H7 (cell line): ENCODE data around the gene C1QTNF8. TPM values are rescaled to one million over a fixed set of nuclear protein-coding genes. Genes with fewer than 3 reads are reported as not detected.
A peak's percentile ranks its signal among the peaks of the same experiment; 100 is the strongest.

Experiments
- DNase-seq: peaks from one replicate; pipeline ENCODE4 v3.0.0; 2012
- H3K27me3 ChIP-seq: 2 replicates; pipeline ENCODE4 v1.6.0; 2011; ENCODE audit warnings: mild to moderate bottlenecking, low read length; ENCODE audit not compliant: control insufficient read depth, insufficient read depth
- H3K36me3 ChIP-seq: replicated peaks from 2 replicates; pipeline ENCODE4 v1.5.1; 2011; ENCODE audit warnings: low read length; ENCODE audit not compliant: control insufficient read depth, insufficient read depth
- H3K4me3 ChIP-seq: 2 replicates; pipeline ENCODE4 v1.5.1; 2011; ENCODE audit warnings: low read depth, mild to moderate bottlenecking, control low read depth, low read length, moderate library complexity; ENCODE audit not compliant: insufficient read depth
- total RNA-seq: library from RNA; depleted of rRNA; stranded (reverse); fragments of >200 nt; shearing (Covaris generic); gene quantifications from 2 replicates; pipeline ENCODE4 v1.2.3, GENCODE V29; 2014

Gene C1QTNF8
- total RNA-seq, 1 experiment from 2014 or later: not detected

DNA sequence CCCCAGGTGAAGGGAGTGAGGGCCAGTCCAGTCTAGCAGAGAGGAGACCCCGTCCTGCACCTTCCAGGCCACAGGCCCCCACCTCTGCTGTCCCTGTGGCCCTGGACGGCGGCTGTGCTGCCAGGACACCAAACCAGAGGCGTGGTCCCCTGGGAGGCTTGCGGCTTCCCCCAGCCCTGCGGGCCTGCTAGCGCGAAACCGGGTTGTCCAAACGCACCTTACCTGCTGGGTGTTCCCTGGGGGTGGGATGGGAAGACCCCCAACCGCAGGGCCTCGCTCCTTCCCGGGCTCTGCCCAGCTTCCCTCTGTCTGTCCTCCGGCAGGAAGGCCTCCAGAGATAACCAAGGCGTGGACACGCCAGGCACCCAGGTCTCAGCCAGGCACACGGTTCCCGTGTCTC, 37.2 kb upstream of the C1QTNF8 start:
- DNase-seq: peak; percentile 61
- Histone ChIP-seq H3K4me3 (no peak overlapping the region), H3K27me3 (no peaks in the 10 kb centered on the region), H3K36me3 (no peaks in the 10 kb centered on the region)

DNA sequence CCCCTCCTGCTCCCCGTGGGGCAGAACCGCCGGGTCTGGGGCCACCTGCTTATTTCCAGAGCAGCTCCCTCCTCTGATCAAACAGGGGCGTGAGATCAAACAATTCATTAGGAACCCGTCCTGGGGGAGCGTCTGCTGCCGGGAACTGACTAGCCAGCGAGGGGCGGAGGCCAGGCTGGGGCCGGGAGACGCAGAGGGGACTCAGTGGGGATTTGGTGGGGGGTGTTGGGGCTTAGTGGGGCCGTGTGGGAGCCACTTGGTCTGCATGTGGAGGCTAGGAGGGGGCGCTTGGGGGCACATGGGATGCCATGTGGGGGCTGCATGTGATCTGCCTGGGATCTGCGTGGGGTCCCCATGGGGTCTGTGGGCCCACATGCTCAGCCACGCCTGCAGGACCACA, 36.4 kb upstream of the C1QTNF8 start:
- no peaks in the 10 kb centered on the region for H3K36me3 ChIP-seq
- DNase-seq: peak; percentile 67
- no peak overlapping the region for H3K4me3 ChIP-seq
- no peaks in the 10 kb centered on the region for H3K27me3 ChIP-seq

DNA sequence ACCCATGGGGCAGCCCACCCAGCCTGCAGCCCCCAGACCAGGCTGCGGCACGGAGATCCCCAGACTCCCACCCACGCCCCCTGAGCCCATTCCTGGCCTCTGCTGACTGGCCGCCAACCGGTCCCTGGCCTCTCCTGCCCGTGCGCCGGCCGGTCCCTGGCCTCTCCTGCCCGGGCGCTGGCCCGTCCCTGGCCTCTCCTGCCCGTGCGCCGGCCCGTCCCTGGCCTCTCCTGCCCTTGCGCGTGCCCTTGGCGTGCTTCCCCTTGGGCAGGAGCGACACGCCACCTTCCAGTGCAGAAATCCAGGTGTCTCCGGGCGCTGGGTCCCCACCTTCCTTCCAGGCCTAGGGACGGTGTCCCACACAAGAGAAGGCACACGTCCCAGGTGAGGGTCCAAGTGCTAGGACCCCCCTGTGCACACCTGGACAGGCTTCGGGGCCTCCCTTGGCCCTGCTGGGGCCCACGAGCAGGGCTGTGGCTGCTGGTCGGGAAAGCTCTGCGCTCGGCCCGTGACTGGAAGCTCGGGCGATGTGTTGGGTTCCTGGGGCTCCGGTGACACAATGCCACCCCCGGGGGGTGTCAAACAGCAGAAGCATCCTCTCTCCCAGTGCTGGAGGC, 35.4 kb upstream of the C1QTNF8 start:
- Histone ChIP-seq H3K36me3 (no peaks in the 10 kb centered on the region), H3K4me3 (no peak overlapping the region), H3K27me3 (no peaks in the 10 kb centered on the region)
- no peak for DNase-seq

DNA sequence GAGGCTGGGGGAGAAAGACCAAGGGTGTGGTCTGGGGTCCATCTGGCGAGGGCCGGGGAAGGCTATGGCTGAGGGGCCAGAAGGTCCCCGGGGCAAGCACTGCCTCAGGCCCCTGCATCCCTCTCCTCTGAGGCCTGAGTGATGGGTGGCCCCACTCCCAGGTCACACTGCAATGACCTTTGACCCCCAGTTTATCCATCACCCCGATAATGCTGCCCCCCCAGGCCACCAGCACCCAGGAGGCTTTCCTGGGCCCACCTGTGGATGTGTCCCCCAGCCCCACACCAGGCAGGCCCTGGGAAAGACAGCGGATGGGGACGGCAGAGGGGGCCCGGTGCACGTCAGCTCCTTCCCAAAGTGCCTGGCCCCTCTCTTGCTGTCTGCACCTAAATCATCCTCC, 34.3 kb upstream of the C1QTNF8 start:
- DNase-seq: no peak
- no peaks in the 10 kb centered on the region for H3K36me3 ChIP-seq
- no peak overlapping the region for H3K4me3 ChIP-seq
- H3K27me3 ChIP-seq: no peaks in the 10 kb centered on the region

DNA sequence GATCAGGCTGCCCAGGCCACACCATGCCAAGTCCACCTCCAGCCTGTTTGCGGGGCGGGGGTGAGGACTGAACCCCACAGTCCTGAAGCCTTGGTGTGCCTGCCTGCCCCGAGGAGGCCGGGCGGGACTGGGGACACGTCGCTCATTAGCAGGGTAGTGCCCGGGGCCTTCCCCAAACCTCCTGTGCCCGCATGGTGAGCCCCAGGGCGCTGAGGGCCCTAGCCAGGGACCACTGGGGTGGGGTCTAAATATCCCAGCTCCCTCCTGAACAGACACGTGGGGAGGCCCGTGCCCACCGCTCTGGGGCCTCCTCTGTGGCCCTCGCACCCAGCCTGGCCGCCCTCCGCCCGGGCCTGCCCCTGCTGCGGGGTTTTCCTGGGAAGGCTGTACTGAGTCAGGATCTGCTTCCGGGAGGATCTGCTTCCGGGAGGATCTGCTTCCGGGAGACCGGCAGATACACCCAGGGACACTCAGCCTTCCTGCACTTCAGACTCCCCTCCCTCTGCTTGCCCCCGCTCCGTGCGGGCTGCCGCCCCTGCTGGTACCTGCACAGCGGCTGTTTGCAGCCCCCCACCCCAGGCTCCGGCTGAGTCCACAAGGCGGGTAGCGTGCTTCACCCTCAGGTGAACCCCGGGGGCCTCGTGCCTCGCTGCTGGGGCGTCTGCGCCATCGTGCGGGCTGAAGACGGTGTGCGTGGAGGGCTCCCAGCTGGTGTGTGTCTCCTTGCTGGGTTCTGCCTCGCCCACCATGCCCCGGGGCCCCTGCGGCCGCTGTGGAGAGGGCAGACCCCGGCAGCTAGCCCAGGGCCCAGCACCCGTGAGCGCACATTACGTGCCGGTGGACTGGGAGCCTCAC, 33.3 kb upstream of the C1QTNF8 start:
- Histone ChIP-seq H3K27me3 (no peaks in the 10 kb centered on the region), H3K36me3 (no peaks in the 10 kb centered on the region), H3K4me3 (no peak overlapping the region)
- no peak for DNase-seq

DNA sequence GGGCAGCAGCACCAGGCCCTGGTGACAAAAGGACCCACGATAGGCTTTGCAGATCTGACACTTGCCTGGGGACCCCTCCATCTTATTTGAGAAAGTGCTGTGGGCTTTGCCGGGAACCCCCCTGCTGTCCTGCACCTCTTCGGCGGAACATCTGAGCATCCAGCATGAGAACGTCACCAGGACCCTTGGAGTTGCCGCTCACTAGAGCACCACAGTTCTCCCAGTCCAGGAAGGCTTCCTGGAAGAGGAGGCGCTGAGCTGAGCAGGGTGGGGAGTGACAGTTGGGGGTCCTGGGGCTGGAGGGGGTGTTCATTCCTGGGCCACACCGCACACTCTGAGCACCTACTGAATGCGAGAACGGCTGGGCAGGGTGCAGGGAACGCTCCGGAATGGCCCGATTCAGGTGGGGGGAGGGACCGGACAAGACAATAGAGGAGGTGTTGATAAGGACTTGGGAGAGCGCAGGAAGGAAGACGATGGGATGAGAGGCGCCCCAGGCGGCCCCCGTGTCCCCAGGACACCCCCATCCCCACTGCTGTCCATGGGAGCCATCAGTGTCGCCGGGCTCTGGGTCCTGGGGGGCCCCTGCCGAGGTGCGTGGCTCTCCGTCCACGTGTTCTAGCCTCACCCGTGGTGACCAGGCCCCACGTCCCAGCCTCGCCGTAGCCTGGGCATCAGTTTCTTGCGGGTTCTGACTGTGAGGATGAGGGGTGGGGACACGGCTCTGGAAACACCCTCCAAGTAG, 32.1 kb upstream of the C1QTNF8 start:
- Histone ChIP-seq H3K36me3 (no peaks in the 10 kb centered on the region), H3K4me3 (no peak overlapping the region), H3K27me3 (no peaks in the 10 kb centered on the region)
- no peak for DNase-seq

DNA sequence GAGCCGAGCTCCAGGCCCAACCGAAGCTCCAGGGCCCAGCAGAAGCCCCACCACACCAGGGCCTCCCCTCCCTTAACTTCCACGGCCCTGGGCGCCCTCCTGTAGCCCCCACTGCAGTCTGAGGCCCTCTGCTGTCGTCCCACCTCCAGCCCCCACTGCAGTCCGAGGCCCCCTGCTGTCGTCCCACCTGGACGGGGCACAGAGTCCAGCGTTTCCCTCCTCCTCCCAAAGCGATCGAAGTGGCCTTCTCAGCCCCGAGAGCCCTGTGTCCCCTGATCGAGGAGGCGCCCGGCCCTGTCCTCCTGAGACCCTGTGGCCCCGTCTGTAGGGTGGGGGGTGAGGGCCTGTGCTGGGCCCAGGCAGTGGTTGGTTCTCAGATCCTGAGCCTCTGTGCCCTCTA, 31.1 kb upstream of the C1QTNF8 start:
- no peaks in the 10 kb centered on the region for H3K27me3 ChIP-seq
- H3K36me3 ChIP-seq: no peaks in the 10 kb centered on the region
- no peak overlapping the region for H3K4me3 ChIP-seq
- DNase-seq: peak; percentile 61

DNA sequence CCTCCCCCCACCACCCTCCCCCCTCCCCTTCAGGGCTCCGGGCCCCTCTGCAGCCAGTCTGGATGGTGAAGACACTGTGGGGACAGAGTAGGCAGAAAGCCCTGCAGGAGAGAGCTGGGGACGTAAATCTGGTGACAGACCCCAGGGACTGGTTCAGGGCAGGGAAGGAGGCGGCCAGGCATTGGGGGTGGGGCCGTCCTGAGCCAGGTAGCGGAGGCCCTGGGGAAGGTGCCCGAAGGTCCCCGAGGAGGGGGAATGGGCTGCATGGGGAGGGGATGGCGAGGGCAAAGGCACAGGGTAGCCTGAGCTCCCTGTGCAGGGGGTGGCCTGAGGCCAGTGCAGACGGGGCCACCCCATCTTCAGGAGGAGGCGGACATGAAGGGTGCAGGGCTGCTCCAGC, 30.5 kb upstream of the C1QTNF8 start:
- H3K36me3 ChIP-seq: no peaks in the 10 kb centered on the region
- no peak for DNase-seq
- H3K27me3 ChIP-seq: no peaks in the 10 kb centered on the region
- H3K4me3 ChIP-seq: no peak overlapping the region

DNA sequence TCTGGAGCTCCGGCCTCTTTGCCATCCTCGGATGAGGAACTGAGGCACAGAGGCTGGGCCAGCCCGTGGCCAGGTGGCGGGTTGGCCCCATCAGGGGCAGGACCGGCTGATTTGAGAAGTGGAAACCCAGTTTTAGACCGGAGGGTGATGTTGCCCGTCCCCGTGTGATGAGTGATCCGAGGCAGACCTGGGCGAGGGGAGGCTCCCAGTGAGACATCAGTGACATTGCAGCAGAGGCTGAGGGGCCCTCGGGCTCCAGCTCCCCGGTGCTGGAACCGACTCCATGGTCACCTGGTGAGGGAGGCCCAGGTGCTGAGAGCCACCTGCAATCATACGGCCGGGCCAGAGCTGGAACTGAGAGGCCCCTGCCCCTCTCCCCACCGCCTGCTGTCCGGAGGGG, 30.0 kb upstream of the C1QTNF8 start:
- Histone ChIP-seq H3K4me3 (no peak overlapping the region), H3K27me3 (no peaks in the 10 kb centered on the region), H3K36me3 (no peaks in the 10 kb centered on the region)
- peak; percentile 70 for DNase-seq

DNA sequence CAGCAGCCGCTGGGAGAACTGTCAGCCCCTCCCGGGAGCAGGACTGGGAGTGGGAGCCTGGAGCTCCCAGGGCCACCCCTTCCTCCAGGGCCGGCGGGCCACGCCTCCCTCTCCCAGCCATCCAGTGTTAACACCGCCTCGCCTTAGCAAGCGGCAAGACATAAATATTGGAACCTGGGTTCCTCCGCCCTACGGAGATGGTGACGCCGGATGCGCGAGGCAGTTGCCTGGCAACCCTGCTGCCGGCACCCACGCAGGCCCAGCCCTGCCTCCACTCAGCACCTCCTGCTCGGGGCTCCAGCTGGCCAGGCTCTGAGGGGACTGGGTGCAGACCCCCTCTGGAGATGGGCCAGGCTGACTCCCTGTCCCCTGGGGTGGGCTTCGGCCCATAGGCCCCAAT, 29.4 kb upstream of the C1QTNF8 start:
- H3K4me3 ChIP-seq: no peak overlapping the region
- DNase-seq: peak; percentile 67
- no peaks in the 10 kb centered on the region for H3K36me3 ChIP-seq
- no peaks in the 10 kb centered on the region for H3K27me3 ChIP-seq

DNA sequence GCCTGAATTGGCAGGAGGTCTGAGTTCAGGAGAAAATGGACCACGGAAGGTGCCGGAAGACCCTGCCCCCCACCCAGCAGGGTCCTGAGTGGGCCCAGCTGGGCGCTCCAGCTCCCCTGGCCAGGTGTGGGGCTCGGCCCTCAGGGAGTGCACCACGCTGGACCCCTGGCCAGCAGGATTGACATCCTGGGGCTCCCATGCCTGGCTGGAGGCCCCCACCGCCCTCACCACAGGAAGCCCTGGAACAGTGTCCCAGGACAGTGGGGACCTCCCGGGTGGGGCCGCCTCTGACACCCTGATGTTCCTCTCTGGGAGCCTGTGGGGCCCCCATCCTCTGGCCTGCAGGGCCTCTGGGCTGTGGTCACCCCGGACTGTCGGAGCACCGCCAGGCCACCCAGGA, 28.8 kb upstream of the C1QTNF8 start:
- no peaks in the 10 kb centered on the region for H3K36me3 ChIP-seq
- H3K4me3 ChIP-seq: no peak overlapping the region
- H3K27me3 ChIP-seq: no peaks in the 10 kb centered on the region
- DNase-seq: no peak

DNA sequence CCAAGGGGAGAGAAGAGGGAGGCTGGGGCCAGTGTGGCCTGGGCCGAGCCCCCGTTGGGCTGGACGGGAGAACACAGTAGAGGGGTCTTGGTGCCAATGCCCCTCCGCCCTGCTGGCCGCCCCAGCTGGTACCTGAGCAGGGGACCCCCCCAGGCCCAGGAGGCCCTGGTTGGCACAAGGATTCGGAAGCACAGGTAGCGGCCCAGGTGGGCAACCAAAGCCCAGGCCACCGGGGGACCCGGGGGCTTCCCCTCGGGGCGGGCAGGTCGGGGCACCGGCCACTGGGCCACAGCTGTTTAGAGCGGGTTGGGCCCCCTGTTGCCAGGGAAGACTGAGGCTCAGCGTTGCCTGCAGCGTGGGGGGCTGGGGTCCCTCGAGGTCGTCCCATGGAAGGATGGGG, 28.2 kb upstream of the C1QTNF8 start:
- DNase-seq: no peak
- no peaks in the 10 kb centered on the region for H3K27me3 ChIP-seq
- H3K4me3 ChIP-seq: no peak overlapping the region
- no peaks in the 10 kb centered on the region for H3K36me3 ChIP-seq

DNA sequence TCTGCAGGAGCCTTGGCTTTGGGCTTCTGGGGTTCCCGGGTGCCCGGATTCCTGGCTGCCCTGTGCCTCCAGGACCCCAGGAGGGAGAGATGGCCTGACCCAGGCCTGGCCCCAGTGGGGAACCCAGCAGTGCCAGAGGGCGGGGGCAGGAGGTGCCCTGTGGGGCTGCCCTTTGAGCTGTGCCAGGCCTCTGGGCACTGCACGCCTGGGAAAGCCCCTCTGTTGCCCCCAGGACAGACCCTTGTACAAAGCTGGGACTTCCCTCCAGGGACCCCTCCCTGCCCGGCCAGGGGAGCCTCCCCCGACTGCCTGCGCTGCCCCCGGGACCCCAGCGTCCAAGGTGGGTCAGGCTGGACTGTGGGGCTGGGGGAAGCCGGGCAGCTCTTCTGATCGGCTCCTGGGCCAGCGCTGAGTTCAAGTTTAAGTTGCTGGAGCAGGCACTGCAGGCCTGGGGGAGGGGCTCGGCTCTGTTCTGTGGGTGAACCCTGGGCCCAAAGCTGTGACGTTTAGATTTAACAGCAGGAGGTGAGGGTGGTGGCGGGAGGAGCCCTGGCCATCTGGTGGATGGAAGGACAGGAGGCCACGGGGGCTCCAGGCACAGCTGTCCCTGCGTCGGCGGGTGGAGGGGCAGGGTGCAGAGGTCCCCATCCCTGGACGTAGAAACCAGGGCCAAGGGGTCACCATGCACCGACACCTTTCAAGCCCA, 27.6 kb upstream of the C1QTNF8 start:
- Histone ChIP-seq H3K36me3 (no peaks in the 10 kb centered on the region), H3K4me3 (no peak overlapping the region), H3K27me3 (no peaks in the 10 kb centered on the region)
- DNase-seq: peak; percentile 68

DNA sequence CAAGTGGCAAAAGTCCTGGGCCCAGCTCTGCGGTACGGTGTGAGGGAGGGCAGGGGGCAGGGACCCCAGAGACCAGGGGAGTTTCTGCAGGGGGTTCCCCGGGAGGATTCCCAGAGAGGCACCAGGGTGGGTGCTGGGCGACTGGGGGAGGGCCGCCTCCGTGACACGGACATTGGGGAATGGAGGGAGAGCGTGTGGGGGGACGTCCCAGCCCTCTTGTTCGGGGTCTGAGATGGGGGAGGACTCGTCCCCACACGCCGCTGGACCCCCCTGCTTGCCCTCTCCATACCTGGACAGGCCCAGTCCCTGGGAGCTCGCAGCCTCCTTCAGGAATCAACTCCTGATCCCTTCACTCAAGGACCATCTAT, 26.3 kb upstream of the C1QTNF8 start:
- no peak overlapping the region for H3K4me3 ChIP-seq
- no peak for DNase-seq
- no peaks in the 10 kb centered on the region for H3K36me3 ChIP-seq
- H3K27me3 ChIP-seq: no peaks in the 10 kb centered on the region
